SK-N-SH (cell line): ENCODE measurements around the gene TMEM231. TPM values are rescaled to one million over a fixed set of nuclear protein-coding genes. Genes with fewer than 3 reads are reported as not detected.

Source experiments
- CTCF ChIA-PET: fragments of 300-600, 350-600 bp; formaldehyde crosslinking; extraction: SDS; loops from one replicate; lab custom pipeline; 2021; lab: Yijun Ruan, JAX
- POLR2A ChIA-PET: fragments of 350-600 bp; sonication (Branson Sonifier 250); formaldehyde crosslinking; extraction: SDS; loops from one replicate; lab custom pipeline; 2020; ENCODE audit warnings: antibody characterized with exemption, inconsistent platforms; lab: Yijun Ruan, JAX
- DNase-seq: peaks from one replicate; pipeline ENCODE4 v3.0.0; 2012
- H2AFZ ChIP-seq: fragments of 200-600 bp; sonication (generic); 2 replicates; pipeline ENCODE4 v1.8.1; 2016; ENCODE audit warnings: antibody characterized with exemption, mild to moderate bottlenecking, low read depth
- H3F3A ChIP-seq: fragments of 200-600 bp; sonication (generic); replicated peaks from 2 replicates; pipeline ENCODE3; 2016; ENCODE audit warnings: antibody characterized with exemption, mild to moderate bottlenecking; ENCODE audit not compliant: insufficient read depth
- H3K27ac ChIP-seq, 2 experiments: fragments of 200-500 bp in 1 of 2; fragments of 200-600 bp in 1 of 2; sonication (Bioruptor generic) in 1 of 2; sonication (generic), shearing (Covaris generic) in 1 of 2; 2 replicates each; pipeline versions ENCODE4 v1.5.1 to v1.6.1; 2014 to 2016; ENCODE audit warnings: low read depth in 2 of 2, inconsistent platforms in 1 of 2, low read length in 1 of 2, mild to moderate bottlenecking in 1 of 2, mixed read lengths in 1 of 2
- H3K27me3 ChIP-seq: fragments of 200-600 bp; sonication (generic), shearing (Covaris generic); 2 replicates; pipeline ENCODE4 v1.6.1; 2016; ENCODE audit warnings: mixed run types; ENCODE audit not compliant: insufficient read depth
- H3K36me3 ChIP-seq, 2 experiments: fragments of 200-500 bp in 1 of 2; fragments of 200-600 bp in 1 of 2; sonication (Bioruptor generic) in 1 of 2; sonication (generic) in 1 of 2; replicated peaks in 1 of 2; 2 replicates each; pipeline versions ENCODE3 to v1.5.1; 2014 to 2016; ENCODE audit warnings: low read length in 1 of 2, mild to moderate bottlenecking in 1 of 2; ENCODE audit not compliant: insufficient read depth in 2 of 2, control insufficient read depth in 1 of 2
- H3K4me1 ChIP-seq, 2 experiments: fragments of 200-500 bp in 1 of 2; fragments of 200-600 bp in 1 of 2; sonication (Bioruptor generic) in 1 of 2; sonication (generic), shearing (Covaris generic) in 1 of 2; 2 replicates each; pipeline versions ENCODE4 v1.5.1 to v1.6.1; 2014 to 2016; ENCODE audit warnings: low read depth in 1 of 2, low read length in 1 of 2, mixed run types in 1 of 2; ENCODE audit not compliant: insufficient read depth in 2 of 2, control insufficient read depth in 1 of 2
- H3K4me2 ChIP-seq: fragments of 200-600 bp; sonication (generic), shearing (Covaris generic); 2 replicates; pipeline ENCODE4 v1.6.1; 2017; ENCODE audit warnings: mixed run types
- H3K4me3 ChIP-seq, 2 experiments: fragments of 200-500 bp in 1 of 2; fragments of 200-600 bp in 1 of 2; sonication (Bioruptor generic) in 1 of 2; sonication (generic), shearing (Covaris generic) in 1 of 2; 2 replicates each; pipeline versions ENCODE4 v1.5.1 to v1.8.1; 2014 to 2016; ENCODE audit warnings: low read depth in 2 of 2, inconsistent platforms in 1 of 2, low read length in 1 of 2, mild to moderate bottlenecking in 1 of 2, mixed read lengths in 1 of 2, moderate library complexity in 1 of 2
- H3K79me2 ChIP-seq: fragments of 200-600 bp; sonication (generic); 2 replicates; pipeline ENCODE4 v1.8.1; 2017; ENCODE audit warnings: mild to moderate bottlenecking; ENCODE audit not compliant: insufficient read depth
- H3K9ac ChIP-seq: fragments of 200-600 bp; sonication (generic); 2 replicates; pipeline ENCODE4 v1.6.1; 2017; ENCODE audit warnings: mixed run types
- H3K9me2 ChIP-seq: fragments of 200-600 bp; sonication (generic); 2 replicates; pipeline ENCODE4 v1.6.1; 2017; ENCODE audit warnings: mixed run types
- H3K9me3 ChIP-seq: fragments of 200-600 bp; sonication (generic); 2 replicates; pipeline ENCODE4 v1.6.1; 2017; ENCODE audit warnings: mixed run types, mild to moderate bottlenecking, moderate library complexity
- H4K20me1 ChIP-seq: fragments of 200-600 bp; sonication (generic); 2 replicates; pipeline ENCODE4 v1.6.1; 2017; ENCODE audit warnings: mild to moderate bottlenecking, mixed run types; ENCODE audit not compliant: insufficient read depth
- ELF1 ChIP-seq: IDR thresholded peaks from 2 replicates; pipeline ENCODE4 v1.4.0; 2012
- EP300 ChIP-seq, 2 experiments: IDR thresholded peaks; 2 replicates each; pipeline versions ENCODE4 v1.4.0 to v1.6.1; 2012; ENCODE audit warnings: borderline replicate concordance in 1 of 2, low read depth in 1 of 2, low read length in 1 of 2
- FOXM1 ChIP-seq: IDR thresholded peaks from 2 replicates; pipeline ENCODE4 v1.4.0; 2012; ENCODE audit warnings: low read depth, mild to moderate bottlenecking
- GABPA ChIP-seq: IDR thresholded peaks from 2 replicates; pipeline ENCODE4 v1.4.0; 2012; ENCODE audit warnings: low read depth, mild to moderate bottlenecking
- GATA2 ChIP-seq: sonication (generic); formaldehyde crosslinking; IDR thresholded peaks from 2 replicates; pipeline ENCODE4 v1.5.0; 2020; ENCODE audit warnings: mild to moderate bottlenecking, missing genetic modification reagents
- JUND ChIP-seq: IDR thresholded peaks from 2 replicates; pipeline ENCODE4 v1.4.0; 2012
- MEF2A ChIP-seq: IDR thresholded peaks from 2 replicates; pipeline ENCODE4 v1.4.0; 2012; ENCODE audit warnings: low read depth, borderline replicate concordance
- MXI1 ChIP-seq: IDR thresholded peaks from 2 replicates; pipeline ENCODE4 v1.6.1; 2012; ENCODE audit warnings: mild to moderate bottlenecking, low read depth, low read length, improper control_type of control experiment
- SIN3A ChIP-seq: IDR thresholded peaks from 2 replicates; pipeline ENCODE4 v1.6.1; 2012; ENCODE audit warnings: low read depth, mild to moderate bottlenecking, low read length, moderate library complexity, borderline replicate concordance
- TCF12 ChIP-seq: IDR thresholded peaks from 2 replicates; pipeline ENCODE4 v1.4.0; 2012
- WGBS: methylation state at CpG from one replicate; pipeline ENCODE4 v1.1.6; 2017; ENCODE audit warnings: low lambda C conversion rate; 5-methylcytosine and 5-hydroxymethylcytosine counted together
- polyA plus RNA-seq, 3 experiments: library from polyadenylated mRNA; depleted of rRNA; stranded (reverse); fragments of >200 nt; gene quantifications; 2 replicates each; pipeline ENCODE4 v1.2.3, GENCODE V29; 2012
- TF ChIP-seq, protein P1 (sequence below): IDR thresholded peaks from 2 replicates; pipeline ENCODE4 v1.4.0; 2012; ENCODE audit warnings: low read depth, borderline replicate concordance
- TF ChIP-seq, protein P2 (sequence below): IDR thresholded peaks from 2 replicates; pipeline ENCODE4; 2012
- TF ChIP-seq, protein P3 (sequence below): fragments of 150-350 bp; IDR thresholded peaks from 2 replicates; pipeline ENCODE4 v1.6.1; 2017; ENCODE audit warnings: antibody characterized with exemption, low read length, low read depth, borderline replicate concordance
- TF ChIP-seq, protein P4 (sequence below): fragments of 200-600 bp; sonication (generic); IDR thresholded peaks from 2 replicates; pipeline ENCODE4 v1.6.1; 2017; ENCODE audit warnings: antibody characterized with exemption, mild to moderate bottlenecking, moderate library complexity
- TF ChIP-seq, protein P5 (sequence below): IDR thresholded peaks from 2 replicates; pipeline ENCODE4 v1.6.1; 2012; ENCODE audit warnings: mild to moderate bottlenecking, low read depth, low read length, moderate library complexity
- TF ChIP-seq, protein P6 (sequence below): IDR thresholded peaks from 2 replicates; pipeline ENCODE4 v1.4.0; 2012; ENCODE audit warnings: low read depth

TMEM231 gene
- polyA plus RNA-seq, 1 of the 3 experiments (the other 2 are of a cell fraction), result 18.1 TPM

DNA sequence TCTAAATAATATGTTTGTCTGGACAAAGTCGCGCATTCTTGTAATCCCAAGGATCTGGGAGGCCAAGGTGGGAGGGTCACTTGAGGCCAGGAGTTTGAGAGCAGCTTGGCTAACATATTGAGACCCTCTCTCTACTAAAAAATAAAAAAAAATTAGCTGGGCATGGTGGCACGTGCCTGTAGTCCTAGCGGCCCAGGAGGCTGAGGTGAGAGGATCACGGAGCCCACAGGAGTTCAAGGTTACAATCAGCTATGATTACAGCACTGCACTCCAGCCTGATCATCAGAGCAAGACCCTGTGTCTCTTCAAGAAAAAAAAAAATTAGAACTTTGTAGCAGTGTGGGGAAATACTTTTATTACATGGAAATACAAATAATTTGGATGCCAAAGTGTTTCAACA lies 54.7 kb downstream of the TMEM231 start:
- H3K27me3 ChIP-seq, result no peaks in the 10 kb centered on the region
- no peak overlapping the region for H3K4me2 ChIP-seq
- no peak overlapping the region for H3K9ac ChIP-seq
- peaks cover 4% of the 10 kb centered on the region for H3F3A ChIP-seq
- 83% methylated on average over 5 of the region's 5 CpGs for WGBS
- ChIA-PET CTCF (interaction anchor here (1.1 to 1.4 kb wide), 3 partner anchors 10 to 37 kb away, joined by 3 to 4 read pairs (median 4); partner anchors contain the start of gene TMEM170A), POLR2A (no interaction called here)
- peaks cover 5 to 7% of the 10 kb centered on the region in 2 experiments; a peak in 2 of 4 replicates for H3K4me1 ChIP-seq
- H3K79me2 ChIP-seq, result no peaks in the 10 kb centered on the region
- H3K4me3 ChIP-seq, result no peak overlapping the region
- no peak overlapping the region for H2AFZ ChIP-seq
- TF ChIP-seq JUND (no peak), MEF2A (no peak), TCF12 (no peak), SIN3A (no peak), ELF1 (no peak), GATA2 (CRISPR knock-in tag) (no peak), FOXM1 (no peak), GABPA (no peak), EP300 (IDR thresholded peaks at IDR 0.05; ENCODE audit: borderline replicate concordance in 1 of 2, low read depth in 1 of 2, low read length in 1 of 2) (no peak), MXI1 (no peak)
- TF ChIP-seq, protein P1, sequence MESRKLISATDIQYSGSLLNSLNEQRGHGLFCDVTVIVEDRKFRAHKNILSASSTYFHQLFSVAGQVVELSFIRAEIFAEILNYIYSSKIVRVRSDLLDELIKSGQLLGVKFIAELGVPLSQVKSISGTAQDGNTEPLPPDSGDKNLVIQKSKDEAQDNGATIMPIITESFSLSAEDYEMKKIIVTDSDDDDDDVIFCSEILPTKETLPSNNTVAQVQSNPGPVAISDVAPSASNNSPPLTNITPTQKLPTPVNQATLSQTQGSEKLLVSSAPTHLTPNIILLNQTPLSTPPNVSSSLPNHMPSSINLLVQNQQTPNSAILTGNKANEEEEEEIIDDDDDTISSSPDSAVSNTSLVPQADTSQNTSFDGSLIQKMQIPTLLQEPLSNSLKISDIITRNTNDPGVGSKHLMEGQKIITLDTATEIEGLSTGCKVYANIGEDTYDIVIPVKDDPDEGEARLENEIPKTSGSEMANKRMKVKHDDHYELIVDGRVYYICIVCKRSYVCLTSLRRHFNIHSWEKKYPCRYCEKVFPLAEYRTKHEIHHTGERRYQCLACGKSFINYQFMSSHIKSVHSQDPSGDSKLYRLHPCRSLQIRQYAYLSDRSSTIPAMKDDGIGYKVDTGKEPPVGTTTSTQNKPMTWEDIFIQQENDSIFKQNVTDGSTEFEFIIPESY, result no peak
- TF ChIP-seq, protein P2, sequence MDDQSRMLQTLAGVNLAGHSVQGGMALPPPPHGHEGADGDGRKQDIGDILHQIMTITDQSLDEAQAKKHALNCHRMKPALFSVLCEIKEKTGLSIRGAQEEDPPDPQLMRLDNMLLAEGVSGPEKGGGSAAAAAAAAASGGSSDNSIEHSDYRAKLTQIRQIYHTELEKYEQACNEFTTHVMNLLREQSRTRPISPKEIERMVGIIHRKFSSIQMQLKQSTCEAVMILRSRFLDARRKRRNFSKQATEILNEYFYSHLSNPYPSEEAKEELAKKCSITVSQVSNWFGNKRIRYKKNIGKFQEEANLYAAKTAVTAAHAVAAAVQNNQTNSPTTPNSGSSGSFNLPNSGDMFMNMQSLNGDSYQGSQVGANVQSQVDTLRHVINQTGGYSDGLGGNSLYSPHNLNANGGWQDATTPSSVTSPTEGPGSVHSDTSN, result no peak
- TF ChIP-seq, protein P3, sequence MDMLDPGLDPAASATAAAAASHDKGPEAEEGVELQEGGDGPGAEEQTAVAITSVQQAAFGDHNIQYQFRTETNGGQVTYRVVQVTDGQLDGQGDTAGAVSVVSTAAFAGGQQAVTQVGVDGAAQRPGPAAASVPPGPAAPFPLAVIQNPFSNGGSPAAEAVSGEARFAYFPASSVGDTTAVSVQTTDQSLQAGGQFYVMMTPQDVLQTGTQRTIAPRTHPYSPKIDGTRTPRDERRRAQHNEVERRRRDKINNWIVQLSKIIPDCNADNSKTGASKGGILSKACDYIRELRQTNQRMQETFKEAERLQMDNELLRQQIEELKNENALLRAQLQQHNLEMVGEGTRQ, result no peak
- TF ChIP-seq, protein P4, sequence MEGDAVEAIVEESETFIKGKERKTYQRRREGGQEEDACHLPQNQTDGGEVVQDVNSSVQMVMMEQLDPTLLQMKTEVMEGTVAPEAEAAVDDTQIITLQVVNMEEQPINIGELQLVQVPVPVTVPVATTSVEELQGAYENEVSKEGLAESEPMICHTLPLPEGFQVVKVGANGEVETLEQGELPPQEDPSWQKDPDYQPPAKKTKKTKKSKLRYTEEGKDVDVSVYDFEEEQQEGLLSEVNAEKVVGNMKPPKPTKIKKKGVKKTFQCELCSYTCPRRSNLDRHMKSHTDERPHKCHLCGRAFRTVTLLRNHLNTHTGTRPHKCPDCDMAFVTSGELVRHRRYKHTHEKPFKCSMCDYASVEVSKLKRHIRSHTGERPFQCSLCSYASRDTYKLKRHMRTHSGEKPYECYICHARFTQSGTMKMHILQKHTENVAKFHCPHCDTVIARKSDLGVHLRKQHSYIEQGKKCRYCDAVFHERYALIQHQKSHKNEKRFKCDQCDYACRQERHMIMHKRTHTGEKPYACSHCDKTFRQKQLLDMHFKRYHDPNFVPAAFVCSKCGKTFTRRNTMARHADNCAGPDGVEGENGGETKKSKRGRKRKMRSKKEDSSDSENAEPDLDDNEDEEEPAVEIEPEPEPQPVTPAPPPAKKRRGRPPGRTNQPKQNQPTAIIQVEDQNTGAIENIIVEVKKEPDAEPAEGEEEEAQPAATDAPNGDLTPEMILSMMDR, result no peak
- TF ChIP-seq, protein P5, sequence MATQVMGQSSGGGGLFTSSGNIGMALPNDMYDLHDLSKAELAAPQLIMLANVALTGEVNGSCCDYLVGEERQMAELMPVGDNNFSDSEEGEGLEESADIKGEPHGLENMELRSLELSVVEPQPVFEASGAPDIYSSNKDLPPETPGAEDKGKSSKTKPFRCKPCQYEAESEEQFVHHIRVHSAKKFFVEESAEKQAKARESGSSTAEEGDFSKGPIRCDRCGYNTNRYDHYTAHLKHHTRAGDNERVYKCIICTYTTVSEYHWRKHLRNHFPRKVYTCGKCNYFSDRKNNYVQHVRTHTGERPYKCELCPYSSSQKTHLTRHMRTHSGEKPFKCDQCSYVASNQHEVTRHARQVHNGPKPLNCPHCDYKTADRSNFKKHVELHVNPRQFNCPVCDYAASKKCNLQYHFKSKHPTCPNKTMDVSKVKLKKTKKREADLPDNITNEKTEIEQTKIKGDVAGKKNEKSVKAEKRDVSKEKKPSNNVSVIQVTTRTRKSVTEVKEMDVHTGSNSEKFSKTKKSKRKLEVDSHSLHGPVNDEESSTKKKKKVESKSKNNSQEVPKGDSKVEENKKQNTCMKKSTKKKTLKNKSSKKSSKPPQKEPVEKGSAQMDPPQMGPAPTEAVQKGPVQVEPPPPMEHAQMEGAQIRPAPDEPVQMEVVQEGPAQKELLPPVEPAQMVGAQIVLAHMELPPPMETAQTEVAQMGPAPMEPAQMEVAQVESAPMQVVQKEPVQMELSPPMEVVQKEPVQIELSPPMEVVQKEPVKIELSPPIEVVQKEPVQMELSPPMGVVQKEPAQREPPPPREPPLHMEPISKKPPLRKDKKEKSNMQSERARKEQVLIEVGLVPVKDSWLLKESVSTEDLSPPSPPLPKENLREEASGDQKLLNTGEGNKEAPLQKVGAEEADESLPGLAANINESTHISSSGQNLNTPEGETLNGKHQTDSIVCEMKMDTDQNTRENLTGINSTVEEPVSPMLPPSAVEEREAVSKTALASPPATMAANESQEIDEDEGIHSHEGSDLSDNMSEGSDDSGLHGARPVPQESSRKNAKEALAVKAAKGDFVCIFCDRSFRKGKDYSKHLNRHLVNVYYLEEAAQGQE, result no peak
- TF ChIP-seq, protein P6, sequence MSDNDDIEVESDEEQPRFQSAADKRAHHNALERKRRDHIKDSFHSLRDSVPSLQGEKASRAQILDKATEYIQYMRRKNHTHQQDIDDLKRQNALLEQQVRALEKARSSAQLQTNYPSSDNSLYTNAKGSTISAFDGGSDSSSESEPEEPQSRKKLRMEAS, result no peak
- H3K36me3 ChIP-seq, result no peaks in the 10 kb centered on the region
- H4K20me1 ChIP-seq, result no peaks in the 10 kb centered on the region
- H3K27ac ChIP-seq, result no peak overlapping the region
- no peak for DNase-seq
- no peaks in the 10 kb centered on the region for H3K9me2 ChIP-seq
- no peaks in the 10 kb centered on the region for H3K9me3 ChIP-seq
